H9 (cell line): ENCODE measurements around the gene TSPAN5. TPM values are rescaled to one million over a fixed set of nuclear protein-coding genes. Genes with fewer than 3 reads are reported as not detected.

ENCODE experiments used
- DNase-seq: peaks from one replicate; pipeline ENCODE4 v3.0.0-alpha.2; 2017
- H2AFZ ChIP-seq: one replicate; pipeline ENCODE4 v1.6.1; 2013; ENCODE audit warnings: mild to moderate bottlenecking, low read length, control low read depth, moderate library complexity
- H2AK5ac ChIP-seq: 2 replicates; pipeline ENCODE4 v1.6.1; 2013; ENCODE audit warnings: low read length, control low read depth, mixed read lengths; ENCODE audit not compliant: insufficient read length
- H2BK120ac ChIP-seq: one replicate; pipeline ENCODE4 v1.6.1; 2013; ENCODE audit warnings: low read depth, mild to moderate bottlenecking, low read length, control low read depth, inconsistent platforms; ENCODE audit not compliant: poor library complexity, severe bottlenecking
- H2BK12ac ChIP-seq: 2 replicates; pipeline ENCODE4 v1.6.1; 2013; ENCODE audit warnings: low read length, control low read depth, mixed read lengths, low read depth; ENCODE audit not compliant: insufficient read length
- H2BK15ac ChIP-seq: 2 replicates; pipeline ENCODE4 v1.6.1; 2013; ENCODE audit warnings: low read depth, low read length, control low read depth
- H2BK20ac ChIP-seq: one replicate; pipeline ENCODE4 v1.6.1; 2013; ENCODE audit warnings: low read depth, mild to moderate bottlenecking, low read length, control low read depth, inconsistent platforms; ENCODE audit not compliant: poor library complexity, severe bottlenecking
- H2BK5ac ChIP-seq: 2 replicates; pipeline ENCODE4 v1.6.1; 2013; ENCODE audit warnings: low read length, control low read depth, mixed read lengths; ENCODE audit not compliant: insufficient read length
- H3K14ac ChIP-seq: 2 replicates; pipeline ENCODE4 v1.6.1; 2013; ENCODE audit warnings: low read length, control low read depth; ENCODE audit not compliant: insufficient read depth
- H3K18ac ChIP-seq: 2 replicates; pipeline ENCODE4 v1.6.1; 2013; ENCODE audit warnings: low read depth, mild to moderate bottlenecking, mixed read lengths, low read length, control low read depth; ENCODE audit not compliant: insufficient read length
- H3K23ac ChIP-seq: 2 replicates; pipeline ENCODE4 v1.6.1; 2013; ENCODE audit warnings: low read length, control low read depth, mixed read lengths, low read depth; ENCODE audit not compliant: insufficient read length
- H3K23me2 ChIP-seq: 2 replicates; pipeline ENCODE4 v1.6.1; 2013; ENCODE audit warnings: low read depth, mild to moderate bottlenecking, mixed read lengths, low read length, control low read depth; ENCODE audit not compliant: insufficient read length, poor library complexity, severe bottlenecking
- H3K27ac ChIP-seq: 2 replicates; pipeline ENCODE4 v1.5.1; 2013; ENCODE audit warnings: low read length, control low read depth, mixed read lengths, low read depth; ENCODE audit not compliant: insufficient read length
- H3K27me3 ChIP-seq: 2 replicates; pipeline ENCODE4 v1.6.1; 2013; ENCODE audit warnings: low read length, control low read depth, inconsistent platforms; ENCODE audit not compliant: insufficient read depth
- H3K4ac ChIP-seq: 2 replicates; pipeline ENCODE4 v1.6.1; 2013; ENCODE audit warnings: low read depth, mild to moderate bottlenecking, control low read depth, inconsistent platforms, low read length, moderate library complexity
- H3K4me1 ChIP-seq: 2 replicates; pipeline ENCODE4 v1.6.1; 2013; ENCODE audit warnings: low read length, control low read depth, inconsistent platforms; ENCODE audit not compliant: insufficient read depth
- H3K4me2 ChIP-seq: 2 replicates; pipeline ENCODE4 v1.6.1; 2013; ENCODE audit warnings: low read length, control low read depth, mixed read lengths; ENCODE audit not compliant: insufficient read length, insufficient read depth
- H3K56ac ChIP-seq: 2 replicates; pipeline ENCODE4 v1.6.1; 2013; ENCODE audit warnings: low read depth, mild to moderate bottlenecking, mixed read lengths, low read length, control low read depth; ENCODE audit not compliant: insufficient read length
- H3K79me1 ChIP-seq: 2 replicates; pipeline ENCODE4 v1.6.1; 2013; ENCODE audit warnings: low read depth, mild to moderate bottlenecking, moderate library complexity, low read length, control low read depth, inconsistent platforms; ENCODE audit not compliant: insufficient read depth, poor library complexity, severe bottlenecking
- H3K79me2 ChIP-seq: 2 replicates; pipeline ENCODE4 v1.6.1; 2013; ENCODE audit warnings: low read length, control low read depth, inconsistent platforms; ENCODE audit not compliant: insufficient read depth
- H3K9ac ChIP-seq: 2 replicates; pipeline ENCODE4 v1.6.1; 2013; ENCODE audit warnings: low read length, control low read depth, mixed read lengths; ENCODE audit not compliant: insufficient read length; ENCODE audit errors: extremely low read depth
- H3K9me3 ChIP-seq: one replicate; pipeline ENCODE4 v1.6.1; 2013; ENCODE audit warnings: low read depth, low read length, inconsistent platforms; ENCODE audit not compliant: control insufficient read depth
- H3T11ph ChIP-seq: one replicate; pipeline ENCODE4 v1.6.1; 2013; ENCODE audit warnings: mild to moderate bottlenecking, low read length, control low read depth, inconsistent platforms
- H4K20me1 ChIP-seq: one replicate; pipeline ENCODE4 v1.6.1; 2013; ENCODE audit not compliant: control insufficient read depth, insufficient read length, insufficient read depth
- H4K5ac ChIP-seq: 2 replicates; pipeline ENCODE4 v1.6.1; 2013; ENCODE audit warnings: low read depth, mild to moderate bottlenecking, mixed read lengths, low read length, control low read depth; ENCODE audit not compliant: insufficient read length
- H4K8ac ChIP-seq: replicated peaks from 2 replicates; pipeline ENCODE4 v1.6.1; 2013; ENCODE audit warnings: low read length, control low read depth, mixed read lengths, low read depth; ENCODE audit not compliant: insufficient read length
- H4K91ac ChIP-seq: 2 replicates; pipeline ENCODE4 v1.6.1; 2013; ENCODE audit warnings: low read depth, mild to moderate bottlenecking, moderate library complexity, mixed read lengths, low read length, control low read depth; ENCODE audit not compliant: insufficient read length
- H3K27ac Mint-ChIP-seq, 3 experiments: 2 replicates in 2 of 3; 3 replicates in 1 of 3; pipeline ENCODE4 v1.8.0; 2020 to 2021; ENCODE audit warnings: mixed read lengths in 3 of 3, mild to moderate bottlenecking in 1 of 3, moderate library complexity in 1 of 3
- H3K27me3 Mint-ChIP-seq: 2 replicates; pipeline ENCODE4 v1.8.0; 2021; ENCODE audit warnings: low read depth, mild to moderate bottlenecking, moderate library complexity, mixed read lengths
- H3K36me3 Mint-ChIP-seq, 3 experiments: 2 replicates in 2 of 3; 3 replicates in 1 of 3; pipeline ENCODE4 v1.8.0; 2020 to 2021; ENCODE audit warnings: low read depth in 3 of 3, mixed read lengths in 3 of 3; ENCODE audit not compliant: insufficient read depth in 1 of 3
- H3K4me1 Mint-ChIP-seq, 2 experiments: 2 replicates each; pipeline ENCODE4 v1.8.0; 2020; ENCODE audit warnings: mixed read lengths in 2 of 2
- H3K4me3 Mint-ChIP-seq, 2 experiments: 2 replicates in 1 of 2; 3 replicates in 1 of 2; pipeline ENCODE4 v1.8.0; 2020 to 2021; ENCODE audit warnings: mild to moderate bottlenecking in 2 of 2, mixed read lengths in 2 of 2, moderate library complexity in 1 of 2
- H3K9me3 Mint-ChIP-seq, 2 experiments: 2 replicates in 1 of 2; 3 replicates in 1 of 2; pipeline ENCODE4 v1.8.0; 2020; ENCODE audit warnings: mild to moderate bottlenecking in 2 of 2, mixed read lengths in 2 of 2, moderate library complexity in 1 of 2
- CTCF ChIP-seq: fragments of 200-600 bp; sonication (generic); conservative IDR thresholded peaks from 3 replicates; pipeline ENCODE4 v1.8.0; 2021; ENCODE audit warnings: antibody characterized with exemption, mild to moderate bottlenecking
- WGBS: extraction: QIAGEN DNeasy Blood & Tissue Kit; methylation state at CpG from one replicate; pipeline ENCODE4 v1.1.7; 2013; ENCODE audit warnings: missing lambda C conversion rate, low lambda C conversion rate, mixed read lengths; ENCODE audit not compliant: insufficient read length; ENCODE audit errors: extremely low coverage; 5-methylcytosine and 5-hydroxymethylcytosine counted together
- total RNA-seq: library from RNA; stranded (reverse); gene quantifications from 2 replicates; pipeline ENCODE4 v1.2.1, GENCODE V29; 2021

TSPAN5 gene
- total RNA-seq, 1 experiment from 2014 or later, result 7.0 TPM

- Histone ChIP-seq H3K23me2 (no peaks in the 10 kb centered on the region), H3K4me2 (no peak overlapping the region), H3K4me1 (peaks cover 3% of the 10 kb centered on the region; the same call in 1 of the 2 replicates), H4K5ac (no peak overlapping the region), H3K9me3 (no peaks in the 10 kb centered on the region), H4K91ac (no peak overlapping the region), H4K20me1 (no peaks in the 10 kb centered on the region), H3K56ac (no peak overlapping the region), H3K18ac (no peak overlapping the region), H3K27ac (no peak overlapping the region), H3K79me1 (peaks cover 2% of the 10 kb centered on the region), H3K23ac (no peak overlapping the region), H2BK15ac (no peak overlapping the region), H3K9ac (no peak overlapping the region), H4K8ac (no peak overlapping the region), H2BK20ac (no peak overlapping the region), H3K4ac (no peak overlapping the region), H3K14ac (no peak overlapping the region), H2BK12ac (no peak overlapping the region), H2BK5ac (no peak overlapping the region), H3T11ph (no peak overlapping the region), H2AFZ (no peak overlapping the region), H3K27me3 (no peaks in the 10 kb centered on the region), H2AK5ac (no peak overlapping the region), H2BK120ac (no peak overlapping the region), H3K79me2 (no peaks in the 10 kb centered on the region)
- Mint-ChIP-seq H3K4me3 (no peak overlapping the region), H3K36me3 (peaks cover 4 to 9% (median 9%) of the 10 kb centered on the region in 3 experiments), H3K4me1 (peaks cover 37% of the 10 kb centered on the region in 2 experiments), H3K9me3 (peaks cover 2 to 7% of the 10 kb centered on the region in 2 experiments; a peak in 4 of 5 replicates), H3K27me3 (no peaks in the 10 kb centered on the region), H3K27ac (peak overlapping the region in 2 of 3 experiments; percentile 0 to 12; a peak in 2 of 7 replicates)
- DNase-seq, result no peak
- TF ChIP-seq CTCF, result no peak
- WGBS, result no CpG with 5 or more reads among the region's 7 CpGs
Observed at GRCh38 chr4:98519268-98519977, 139.0 kb downstream of the TSPAN5 start.
